CD8-positive, alpha-beta memory T cell (primary cell): ENCODE data around the gene SRSF1. TPM values are rescaled to one million over a fixed set of nuclear protein-coding genes. Genes with fewer than 3 reads are reported as not detected.
"Not testable (repeated sequence)": the region's sequence is repeated elsewhere in the genome, so short reads cannot be mapped to it uniquely, and the experiment has no call there.

Experiments
- CTCF ChIA-PET: fragments of 350-600 bp; sonication (Branson Sonifier 250); formaldehyde crosslinking; loops from one replicate; lab custom pipeline; 2021; ENCODE audit warnings: antibody characterized with exemption; lab: Charles Lee
- POLR2A ChIA-PET: fragments of 350-600 bp; sonication (Branson Sonifier 250); formaldehyde crosslinking; loops from one replicate; lab custom pipeline; 2021; ENCODE audit warnings: antibody characterized with exemption; lab: Charles Lee
- DNase-seq, 5 donors: peaks; one replicate each; pipeline versions ENCODE4 v3.0.0 to v3.0.0-alpha.2; 2020 to 2022; ENCODE audit warnings: mixed read lengths in 1 of 5
- H3K27ac ChIP-seq: one replicate; pipeline ENCODE4 v1.7.0; 2013; ENCODE audit warnings: low read depth, mild to moderate bottlenecking, low read length, moderate library complexity
- H3K27me3 ChIP-seq: 2 replicates; pipeline ENCODE4 v1.7.0; 2013; ENCODE audit warnings: low read length, mild to moderate bottlenecking; ENCODE audit not compliant: insufficient read depth, poor library complexity, severe bottlenecking
- H3K36me3 ChIP-seq: 2 replicates; pipeline ENCODE4 v1.7.0; 2013; ENCODE audit warnings: mild to moderate bottlenecking, low read length, moderate library complexity; ENCODE audit not compliant: insufficient read depth
- H3K4me1 ChIP-seq: 2 replicates; pipeline ENCODE4 v1.7.0; 2013; ENCODE audit warnings: mild to moderate bottlenecking, low read length, moderate library complexity; ENCODE audit not compliant: insufficient read depth
- H3K4me3 ChIP-seq: 2 replicates; pipeline ENCODE4 v1.7.0; 2013; ENCODE audit warnings: mild to moderate bottlenecking, low read length
- H3K9me3 ChIP-seq: 2 replicates; pipeline ENCODE4 v1.7.0; 2013; ENCODE audit warnings: mild to moderate bottlenecking, low read length
- H3K27ac Mint-ChIP-seq, 8 donors: one replicate each; pipeline ENCODE4 v1.8.0; 2020 to 2021; ENCODE audit warnings: mixed read lengths in 8 of 8, mild to moderate bottlenecking in 6 of 8, inconsistent platforms in 3 of 8, moderate library complexity in 3 of 8
- H3K27me3 Mint-ChIP-seq, 2 donors: one replicate each; pipeline ENCODE4 v1.8.0; 2020 to 2021; ENCODE audit warnings: mixed read lengths in 2 of 2, mild to moderate bottlenecking in 1 of 2, moderate library complexity in 1 of 2
- H3K36me3 Mint-ChIP-seq, 3 donors: one replicate each; pipeline ENCODE4 v1.8.0; 2020 to 2021; ENCODE audit warnings: mixed read lengths in 3 of 3, inconsistent platforms in 1 of 3, mild to moderate bottlenecking in 1 of 3
- H3K4me1 Mint-ChIP-seq, 3 donors: one replicate each; pipeline ENCODE4 v1.8.0; 2020 to 2021; ENCODE audit warnings: mixed read lengths in 3 of 3, inconsistent platforms in 1 of 3, mild to moderate bottlenecking in 1 of 3
- H3K4me3 Mint-ChIP-seq, 7 donors: one replicate each; pipeline ENCODE4 v1.8.0; 2020 to 2021; ENCODE audit warnings: mixed read lengths in 7 of 7, mild to moderate bottlenecking in 6 of 7, moderate library complexity in 4 of 7, inconsistent platforms in 2 of 7
- H3K9me3 Mint-ChIP-seq, 5 donors: one replicate each; pipeline ENCODE4 v1.8.0; 2020 to 2022; ENCODE audit warnings: mixed read lengths in 5 of 5, mild to moderate bottlenecking in 3 of 5, moderate library complexity in 2 of 5, inconsistent platforms in 1 of 5
- polyA plus RNA-seq: library from polyadenylated mRNA; unstranded; fragments of 300-500 nt; fragmentation: Illumina TruSeq; gene quantifications from one replicate; pipeline ENCODE4 v1.2.3, GENCODE V29; 2021
- total RNA-seq, 2 experiments: library from RNA; stranded (reverse); gene quantifications; one replicate each; pipeline ENCODE4 v1.2.3, GENCODE V29; 2021

SRSF1 gene
- total and polyA plus RNA-seq, 3 experiments from 2014 or later: 50.6 to 492 (median 469) TPM

DNA sequence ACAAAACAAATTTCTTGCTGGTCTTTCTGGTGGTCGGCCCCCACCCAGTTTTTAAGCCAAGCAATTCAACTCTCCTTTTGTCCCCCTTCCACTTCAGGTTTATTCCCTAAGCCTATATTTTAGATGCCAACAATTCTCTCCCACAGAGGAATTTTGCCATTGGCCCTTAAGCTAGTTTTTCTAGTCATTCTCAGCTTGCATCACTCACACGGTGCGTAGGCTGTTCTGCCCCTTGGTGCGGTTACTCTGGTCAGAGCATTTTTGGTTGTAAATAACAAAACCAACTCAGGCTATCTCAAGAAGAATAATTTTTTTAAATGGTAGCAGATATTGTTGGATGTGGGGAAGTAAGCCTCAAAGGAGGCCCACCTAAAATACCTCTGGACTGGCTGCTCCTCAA, 42.5 kb upstream of the SRSF1 start:
- CTCF ChIA-PET: no interaction called here
- Mint-ChIP-seq H3K4me3 (no peak overlapping the region), H3K27me3 (peaks cover 5 to 25% of the 10 kb centered on the region in 2 donors), H3K36me3 (no peaks in the 10 kb centered on the region), H3K27ac (no peak overlapping the region), H3K9me3 (no peaks in the 10 kb centered on the region), H3K4me1 (peaks cover 0 to 4% (median 4%) of the 10 kb centered on the region in 3 donors)
- no peaks in the 10 kb centered on the region for H3K4me1 ChIP-seq
- no peak overlapping the region for H3K27ac ChIP-seq
- no peak for DNase-seq
- no peaks in the 10 kb centered on the region for H3K27me3 ChIP-seq
- POLR2A ChIA-PET: no interaction called here
- no peaks in the 10 kb centered on the region for H3K9me3 ChIP-seq
- no peak overlapping the region for H3K4me3 ChIP-seq
- H3K36me3 ChIP-seq: no peaks in the 10 kb centered on the region

DNA sequence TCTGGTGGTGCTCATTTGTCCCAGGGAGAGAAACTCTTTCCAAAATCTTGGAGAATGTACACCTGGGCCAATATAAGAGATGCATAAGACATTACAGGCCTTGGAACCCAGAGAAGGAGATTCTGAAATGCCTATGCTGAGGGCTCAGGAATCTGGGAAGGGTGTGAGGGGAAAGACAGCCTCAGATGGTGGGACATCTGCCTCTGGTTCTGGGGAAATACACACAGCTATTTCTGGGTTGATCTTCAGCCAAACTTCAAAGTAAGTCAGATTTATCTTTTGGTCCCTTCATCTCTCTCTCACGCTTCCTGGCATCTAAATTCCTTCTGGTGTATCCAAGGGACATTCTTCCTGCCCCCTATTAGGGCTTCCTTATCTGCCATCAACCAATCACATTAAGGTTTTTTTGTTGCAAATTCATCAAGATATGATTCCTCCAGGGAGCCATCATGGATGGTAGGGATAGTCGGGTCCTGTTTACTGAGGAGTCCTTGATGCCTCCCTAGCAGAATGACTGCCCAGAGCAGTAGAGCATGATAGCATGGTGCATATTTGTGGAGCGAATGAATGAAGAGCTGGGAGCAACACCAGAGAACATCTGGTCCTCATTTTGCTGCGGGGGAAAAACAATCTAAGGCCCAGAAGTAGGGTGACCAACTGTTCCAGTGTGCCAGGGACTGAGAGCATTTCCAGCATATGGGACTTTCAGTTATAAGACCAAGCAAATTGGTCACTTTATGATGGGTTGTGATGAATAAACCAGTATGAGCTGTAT, 40.5 kb upstream of the SRSF1 start:
- Histone ChIP-seq H3K27me3 (peaks cover 7% of the 10 kb centered on the region), H3K9me3 (no peaks in the 10 kb centered on the region), H3K4me3 (no peak overlapping the region), H3K4me1 (no peaks in the 10 kb centered on the region), H3K27ac (no peak overlapping the region), H3K36me3 (no peaks in the 10 kb centered on the region)
- Mint-ChIP-seq H3K9me3 (no peaks in the 10 kb centered on the region), H3K27me3 (peaks cover 17 to 44% of the 10 kb centered on the region in 2 donors), H3K4me1 (no peaks in the 10 kb centered on the region), H3K27ac (peak overlapping the region in 1 of 8 donors; percentile 2), H3K4me3 (no peak overlapping the region), H3K36me3 (peaks cover 0 to 6% (median 0%) of the 10 kb centered on the region in 3 donors)
- CTCF ChIA-PET: no interaction called here
- no peak for DNase-seq
- POLR2A ChIA-PET: no interaction called here

DNA sequence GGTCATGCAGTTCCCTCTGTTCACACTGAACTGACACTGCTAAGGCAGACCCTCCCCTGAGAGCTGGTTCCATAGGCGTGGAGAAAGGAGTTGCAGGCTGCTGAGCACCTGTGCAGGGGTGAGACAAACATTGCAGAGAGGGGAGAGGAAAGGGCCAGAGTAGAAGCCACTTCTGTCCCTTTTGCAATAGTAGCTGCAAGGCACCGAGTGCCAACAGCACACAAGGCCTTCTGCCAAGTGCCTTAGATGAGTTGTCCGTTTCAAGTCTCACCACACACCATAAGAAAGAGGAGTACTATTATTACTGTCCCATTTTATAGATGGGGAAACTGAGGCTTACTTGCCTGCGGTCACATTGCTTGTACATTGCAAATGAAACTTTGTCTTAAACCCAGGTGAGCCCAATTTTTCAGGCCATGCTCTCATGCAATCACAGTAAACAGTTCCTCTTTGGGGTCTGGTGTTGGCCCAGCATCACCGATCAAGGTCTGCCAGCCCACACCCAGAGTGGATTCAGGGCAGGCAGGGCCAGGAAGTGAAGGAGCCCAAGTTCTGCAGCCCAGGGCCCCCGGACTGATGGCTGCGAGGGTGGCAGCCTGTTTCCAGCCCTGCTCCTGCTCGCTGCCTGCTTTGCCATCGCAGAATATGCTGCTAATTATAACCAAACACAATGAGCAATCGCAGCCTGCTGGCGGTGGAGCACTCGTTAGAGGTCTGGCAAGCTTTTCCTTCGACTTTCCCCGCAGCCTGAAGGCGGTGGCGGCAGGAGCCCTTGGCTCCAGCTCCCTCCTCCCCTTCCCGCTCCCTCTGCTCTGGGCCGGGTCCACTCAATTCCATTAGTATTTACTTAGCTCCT, 39.4 kb upstream of the SRSF1 start:
- Mint-ChIP-seq H3K27me3 (peaks cover 17 to 50% of the 10 kb centered on the region in 2 donors), H3K27ac (peak overlapping the region in 1 of 8 donors; percentile 30), H3K9me3 (no peaks in the 10 kb centered on the region), H3K4me3 (no peak overlapping the region), H3K36me3 (peaks cover 0 to 6% (median 0%) of the 10 kb centered on the region in 3 donors), H3K4me1 (no peaks in the 10 kb centered on the region)
- peaks cover 7% of the 10 kb centered on the region for H3K27me3 ChIP-seq
- no peaks in the 10 kb centered on the region for H3K4me1 ChIP-seq
- CTCF ChIA-PET: no interaction called here
- H3K36me3 ChIP-seq: no peaks in the 10 kb centered on the region
- no peak overlapping the region for H3K27ac ChIP-seq
- no peaks in the 10 kb centered on the region for H3K9me3 ChIP-seq
- no peak overlapping the region for H3K4me3 ChIP-seq
- POLR2A ChIA-PET: no interaction called here
- DNase-seq: no peak

DNA sequence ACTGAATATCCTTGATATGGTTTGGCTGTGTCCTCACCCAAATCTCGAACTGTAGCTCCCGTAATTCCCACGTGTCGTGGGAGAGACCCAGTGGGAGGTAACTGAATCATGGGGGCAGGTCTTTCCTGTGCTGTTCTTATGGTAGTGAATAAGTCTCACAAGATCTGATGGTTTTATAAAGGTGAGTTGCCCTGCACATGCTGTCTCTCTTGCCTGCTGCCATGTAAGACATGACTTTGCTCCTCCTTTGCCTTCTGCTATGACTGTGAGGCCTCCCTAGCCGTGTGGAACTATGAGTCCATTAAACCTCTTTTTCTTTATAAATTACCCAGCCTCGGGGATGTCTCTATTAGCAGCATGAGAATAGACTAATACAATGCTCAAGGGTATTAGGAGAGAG, 37.2 kb upstream of the SRSF1 start:
- H3K27me3 ChIP-seq, H3K4me1 Mint-ChIP-seq, DNase-seq, CTCF ChIA-PET, H3K9me3 Mint-ChIP-seq, POLR2A ChIA-PET, H3K4me3 Mint-ChIP-seq, H3K4me3 ChIP-seq, H3K9me3 ChIP-seq, H3K36me3 ChIP-seq, H3K36me3 Mint-ChIP-seq, H3K4me1 ChIP-seq, H3K27ac Mint-ChIP-seq, H3K27ac ChIP-seq: not testable (repeated sequence)
- peaks cover 23 to 60% of the 10 kb centered on the region in 2 donors for H3K27me3 Mint-ChIP-seq

DNA sequence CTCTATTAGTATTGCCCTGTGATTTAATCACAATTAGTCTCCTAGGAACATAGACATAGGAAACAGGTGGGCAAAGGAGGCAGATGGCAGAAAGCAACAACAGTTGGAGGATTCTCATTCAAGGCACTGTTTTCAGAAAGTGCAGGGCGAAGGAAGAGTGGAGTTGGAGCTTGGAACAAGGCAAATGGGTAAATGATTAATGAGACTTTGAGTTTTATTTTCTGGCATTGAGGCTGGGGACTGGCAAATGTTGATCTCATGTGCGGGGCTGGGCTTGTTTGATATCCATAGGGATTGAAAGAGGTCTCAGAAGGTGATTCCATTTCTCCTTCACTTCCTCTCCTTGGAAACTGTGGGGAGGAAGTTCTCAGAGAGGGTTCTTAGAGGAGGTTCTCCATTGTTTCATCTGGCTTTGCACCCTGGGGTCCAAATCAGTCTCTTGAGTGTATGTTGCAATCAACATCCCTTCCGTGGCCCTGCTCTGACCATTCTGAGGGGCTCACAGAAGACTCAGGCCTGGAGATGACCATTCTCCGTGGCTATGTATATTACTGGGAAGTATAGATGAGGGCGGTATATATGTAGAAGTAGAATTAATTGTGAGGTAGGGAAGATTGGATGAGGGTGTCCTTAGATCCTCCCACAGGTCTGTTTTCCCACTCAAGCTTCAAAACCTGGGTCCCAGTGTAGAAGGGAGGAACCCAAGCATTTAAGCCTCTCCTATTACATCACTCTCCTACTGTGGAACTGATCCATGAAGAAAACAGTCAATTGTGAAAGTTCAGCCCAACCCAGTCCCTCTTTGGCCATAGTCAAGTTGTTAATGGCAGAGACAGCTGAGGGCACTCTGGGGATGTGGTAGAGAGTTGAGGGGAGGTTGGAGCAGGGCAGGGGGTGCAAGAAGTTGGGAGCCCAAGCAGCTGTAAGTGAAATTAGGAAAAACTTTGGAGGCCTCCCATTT, 36.5 kb upstream of the SRSF1 start:
- H3K4me1 Mint-ChIP-seq: no peaks in the 10 kb centered on the region
- Histone ChIP-seq H3K36me3 (no peaks in the 10 kb centered on the region), H3K4me3 (no peak overlapping the region), H3K27me3 (peaks cover 7% of the 10 kb centered on the region), H3K9me3 (no peaks in the 10 kb centered on the region), H3K4me1 (no peaks in the 10 kb centered on the region), H3K27ac (no peak overlapping the region)
- H3K27me3 Mint-ChIP-seq: peaks cover 21 to 61% of the 10 kb centered on the region in 2 donors
- no peak overlapping the region for H3K4me3 Mint-ChIP-seq
- ChIA-PET POLR2A (no interaction called here), CTCF (no interaction called here)
- DNase-seq: no peak
- no peak overlapping the region for H3K27ac Mint-ChIP-seq
- H3K9me3 Mint-ChIP-seq: no peaks in the 10 kb centered on the region
- H3K36me3 Mint-ChIP-seq: peaks cover 0 to 6% (median 0%) of the 10 kb centered on the region in 3 donors

DNA sequence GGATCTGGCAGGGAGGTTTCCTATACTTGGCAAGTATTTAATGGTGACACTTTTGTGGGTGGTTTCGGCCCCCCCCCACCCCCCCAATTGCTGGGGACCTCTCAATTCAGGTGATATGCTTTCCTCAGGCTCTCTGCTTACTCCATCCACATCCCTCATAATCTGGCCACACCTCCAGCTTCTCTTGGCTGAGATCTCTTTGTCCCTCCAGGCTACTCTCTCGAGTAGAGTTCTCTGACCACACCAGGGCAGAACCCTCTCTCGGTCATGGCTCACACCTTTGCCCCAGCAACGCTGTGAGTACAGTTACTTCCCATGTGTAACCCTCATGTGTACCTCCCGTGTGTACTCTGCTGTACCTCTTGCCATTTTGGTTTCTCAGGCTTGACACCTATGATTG, 34.1 kb upstream of the SRSF1 start:
- no peak overlapping the region for H3K4me3 ChIP-seq
- Mint-ChIP-seq H3K27ac (no peak overlapping the region), H3K9me3 (no peaks in the 10 kb centered on the region), H3K4me1 (no peaks in the 10 kb centered on the region), H3K4me3 (no peak overlapping the region), H3K36me3 (peaks cover 0 to 6% (median 0%) of the 10 kb centered on the region in 3 donors), H3K27me3 (peaks cover 24 to 67% of the 10 kb centered on the region in 2 donors)
- no peaks in the 10 kb centered on the region for H3K9me3 ChIP-seq
- peaks cover 7% of the 10 kb centered on the region for H3K27me3 ChIP-seq
- POLR2A ChIA-PET: no interaction called here
- no peak overlapping the region for H3K27ac ChIP-seq
- no peak for DNase-seq
- H3K4me1 ChIP-seq: no peaks in the 10 kb centered on the region
- CTCF ChIA-PET: no interaction called here
- no peaks in the 10 kb centered on the region for H3K36me3 ChIP-seq

DNA sequence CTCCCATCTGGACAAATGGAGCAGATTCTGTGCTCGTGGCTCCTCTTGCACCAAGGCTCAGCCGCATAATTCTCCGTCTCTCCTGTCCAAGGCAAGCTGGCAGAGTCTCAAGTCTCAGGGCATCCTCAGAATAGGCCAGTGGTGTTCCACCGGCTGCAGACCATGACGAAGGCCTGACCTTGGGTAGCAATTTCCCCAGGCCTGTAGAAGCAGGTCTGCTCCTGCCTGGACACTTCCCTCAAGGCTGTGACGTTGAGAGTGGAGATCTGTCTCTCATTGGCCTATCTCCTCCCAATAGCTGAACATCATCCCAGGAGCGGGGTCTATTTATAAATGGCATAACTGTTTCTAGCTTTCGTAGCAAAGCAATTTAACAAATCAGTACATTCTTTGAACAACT, 33.3 kb upstream of the SRSF1 start:
- Mint-ChIP-seq H3K4me3 (no peak overlapping the region), H3K9me3 (no peaks in the 10 kb centered on the region), H3K4me1 (no peaks in the 10 kb centered on the region), H3K27me3 (peaks cover 24 to 64% of the 10 kb centered on the region in 2 donors), H3K27ac (no peak overlapping the region), H3K36me3 (peaks cover 0 to 6% (median 0%) of the 10 kb centered on the region in 3 donors)
- H3K4me1 ChIP-seq: no peaks in the 10 kb centered on the region
- no peaks in the 10 kb centered on the region for H3K9me3 ChIP-seq
- ChIA-PET CTCF (no interaction called here), POLR2A (no interaction called here)
- H3K27me3 ChIP-seq: peaks cover 7% of the 10 kb centered on the region
- H3K4me3 ChIP-seq: no peak overlapping the region
- no peak overlapping the region for H3K27ac ChIP-seq
- H3K36me3 ChIP-seq: no peaks in the 10 kb centered on the region
- DNase-seq: no peak
